CD4-positive, alpha-beta T cell treated with Interleukin-15 for 4 hours (primary cell): Measurements from ENCODE around the gene PTTG2.
"Not testable (repeated sequence)": the region's sequence is repeated elsewhere in the genome, so short reads cannot be mapped to it uniquely, and the experiment has no call there.

ENCODE experiments used
- DNase-seq: peaks from one replicate; pipeline ENCODE4 v3.0.0-alpha.2; 2020; ENCODE audit warnings: low spot score

PTTG2 gene

GRCh38 chr4:37956941-37957340 lies 3.3 kb upstream of the PTTG2 start:
- no peak for DNase-seq

GRCh38 chr4:37958932-37959331 lies 1.3 kb upstream of the PTTG2 start:
- no peak for DNase-seq

DNA sequence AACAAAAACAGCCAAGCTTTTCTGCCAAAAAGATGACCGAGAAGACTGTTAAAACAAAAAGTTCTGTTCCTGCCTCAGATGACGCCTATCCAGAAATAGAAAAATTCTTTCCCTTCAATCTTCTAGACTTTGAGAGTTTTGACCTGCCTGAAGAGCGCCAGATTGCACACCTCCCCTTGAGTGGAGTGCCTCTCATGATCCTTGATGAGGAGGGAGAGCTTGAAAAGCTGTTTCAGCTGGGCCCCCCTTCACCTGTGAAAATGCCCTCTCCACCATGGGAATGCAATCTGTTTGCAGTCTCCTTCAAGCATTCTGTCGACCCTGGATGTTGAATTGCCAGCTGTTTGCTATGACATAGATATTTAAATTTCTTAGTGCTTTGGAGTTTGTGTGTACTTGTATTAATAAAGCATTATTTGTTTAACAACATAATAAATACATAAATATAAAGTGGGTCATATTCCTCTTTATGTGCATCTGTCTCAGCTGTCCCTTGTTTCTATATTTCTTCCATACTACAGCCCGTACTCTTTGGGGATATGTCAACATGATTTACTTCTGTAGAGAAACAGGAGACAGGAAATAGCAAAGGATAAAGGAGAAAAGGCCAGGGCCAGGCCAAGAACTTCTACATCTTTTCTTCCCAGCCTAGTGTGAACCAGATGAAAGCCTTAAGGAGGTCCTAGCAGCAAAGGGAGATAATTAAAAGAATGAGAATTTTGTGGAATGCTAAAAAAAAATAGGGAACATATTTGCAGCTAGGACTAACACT lies 667 bp downstream of the PTTG2 start:
- DNase-seq: no peak

GRCh38 chr4:37964734-37965457 lies 4.7 kb downstream of the PTTG2 start:
- no peak for DNase-seq

DNA sequence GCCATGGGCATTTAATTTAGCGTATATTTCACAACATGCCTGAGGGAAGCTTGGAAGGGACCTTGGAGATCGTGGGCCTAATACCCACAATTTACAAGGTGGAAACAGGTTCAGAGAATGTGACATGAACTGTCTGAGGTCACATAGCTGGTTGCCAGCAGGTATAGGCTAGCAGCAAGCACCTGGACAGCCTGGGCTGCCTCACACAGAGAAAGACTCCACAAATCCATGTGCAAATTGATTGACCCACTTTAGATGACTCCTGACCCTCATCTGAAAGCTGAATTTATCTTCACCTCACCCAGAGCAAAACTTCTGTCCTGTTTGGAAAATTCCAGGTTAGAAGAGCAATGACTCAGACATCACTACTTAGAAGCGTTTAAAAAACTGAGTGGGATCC lies 5.8 kb downstream of the PTTG2 start:
- no peak for DNase-seq

GRCh38 chr4:37967736-37968135 lies 7.5 kb downstream of the PTTG2 start:
- DNase-seq: no peak

DNA sequence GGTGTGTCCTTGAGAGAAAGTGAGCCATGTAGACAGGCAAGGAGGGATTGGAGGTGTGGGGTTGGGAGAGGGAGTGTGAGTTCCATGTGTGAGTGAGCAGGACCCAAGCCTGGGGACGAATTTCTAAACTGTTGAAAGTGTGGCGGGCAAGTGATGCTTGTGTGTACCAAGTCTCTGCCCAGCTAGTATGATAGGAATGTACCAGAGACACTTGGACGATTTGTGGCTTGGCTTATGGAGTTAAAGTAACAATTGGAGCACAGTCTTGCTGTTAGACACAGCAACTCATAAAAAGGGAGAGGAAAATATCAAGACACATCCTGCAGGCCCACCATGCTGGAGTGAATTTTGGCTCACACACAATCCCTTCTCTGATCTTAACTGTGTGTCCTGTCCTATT lies 8.5 kb downstream of the PTTG2 start:
- no peak for DNase-seq

- peak; percentile 63 for DNase-seq
Observed at GRCh38 chr4:37970702-37971101, 10.5 kb downstream of the PTTG2 start.

GRCh38 chr4:37971202-37971601 lies 11.0 kb downstream of the PTTG2 start:
- no peak for DNase-seq

GRCh38 chr4:37973441-37973840 lies 13.2 kb downstream of the PTTG2 start:
- DNase-seq: no peak

- not testable (repeated sequence) for DNase-seq
Observed at GRCh38 chr4:37975321-37975822, 15.2 kb downstream of the PTTG2 start.

DNA sequence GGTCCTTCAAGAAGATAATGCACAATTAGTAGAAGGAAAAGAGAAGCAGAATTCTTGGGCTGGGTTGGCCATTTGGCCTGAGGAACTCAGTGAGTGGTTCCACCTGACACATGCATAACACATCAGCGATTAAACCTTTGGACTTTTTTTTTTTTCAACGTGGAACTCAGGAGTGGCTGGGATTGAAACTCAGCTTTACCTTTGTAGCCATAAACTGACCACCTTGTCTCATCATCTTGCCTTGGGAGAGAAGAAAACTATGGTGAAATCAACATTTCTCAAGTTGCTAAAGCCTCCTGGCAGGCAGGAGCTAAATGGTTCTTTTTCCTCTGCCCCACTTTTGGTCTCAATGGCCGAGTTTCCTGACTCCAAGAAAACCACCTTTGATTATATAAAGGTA lies 16.3 kb downstream of the PTTG2 start:
- DNase-seq: no peak

- DNase-seq: peak; percentile 80
Observed at GRCh38 chr4:37976991-37977470, 16.8 kb downstream of the PTTG2 start.

DNA sequence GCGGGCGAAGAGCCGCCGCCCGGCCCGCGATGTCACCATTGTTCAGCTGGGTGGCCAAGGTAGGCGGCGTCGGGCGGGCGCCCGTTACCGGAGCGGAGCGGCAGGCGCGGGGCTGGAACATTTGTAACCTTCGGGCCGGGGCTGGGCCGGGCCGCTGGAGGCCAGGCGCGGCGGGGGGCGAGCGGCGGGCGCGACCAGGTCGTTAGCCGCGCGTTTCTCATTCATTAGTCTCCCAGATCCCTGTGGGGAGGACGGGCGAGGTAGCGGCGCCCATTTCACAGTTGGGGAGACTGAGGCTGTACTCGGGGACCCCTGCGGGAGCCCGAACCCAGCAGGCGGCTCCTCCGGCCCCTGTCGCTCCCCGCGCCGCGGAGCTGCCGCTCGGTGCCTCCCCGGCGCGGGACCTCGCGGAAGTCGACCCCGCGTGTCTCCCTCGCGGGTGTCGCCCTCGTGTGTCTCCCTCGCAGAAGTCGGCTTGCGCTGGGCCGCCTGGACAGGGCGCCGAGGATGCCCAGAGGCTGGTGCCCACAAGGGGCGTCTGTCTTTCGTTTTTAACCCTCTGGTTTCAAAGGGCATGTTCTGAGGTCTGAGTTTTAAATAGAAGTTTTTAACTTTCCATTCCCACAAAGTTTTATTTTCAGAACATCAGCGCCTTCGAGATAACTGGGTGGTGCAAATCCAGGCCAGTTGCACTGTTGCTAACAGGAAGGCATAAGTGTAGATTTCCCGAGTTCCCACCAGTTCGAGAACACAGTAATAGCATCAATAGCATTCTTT lies 17.5 kb downstream of the PTTG2 start:
- peak; percentile 73 for DNase-seq

DNA sequence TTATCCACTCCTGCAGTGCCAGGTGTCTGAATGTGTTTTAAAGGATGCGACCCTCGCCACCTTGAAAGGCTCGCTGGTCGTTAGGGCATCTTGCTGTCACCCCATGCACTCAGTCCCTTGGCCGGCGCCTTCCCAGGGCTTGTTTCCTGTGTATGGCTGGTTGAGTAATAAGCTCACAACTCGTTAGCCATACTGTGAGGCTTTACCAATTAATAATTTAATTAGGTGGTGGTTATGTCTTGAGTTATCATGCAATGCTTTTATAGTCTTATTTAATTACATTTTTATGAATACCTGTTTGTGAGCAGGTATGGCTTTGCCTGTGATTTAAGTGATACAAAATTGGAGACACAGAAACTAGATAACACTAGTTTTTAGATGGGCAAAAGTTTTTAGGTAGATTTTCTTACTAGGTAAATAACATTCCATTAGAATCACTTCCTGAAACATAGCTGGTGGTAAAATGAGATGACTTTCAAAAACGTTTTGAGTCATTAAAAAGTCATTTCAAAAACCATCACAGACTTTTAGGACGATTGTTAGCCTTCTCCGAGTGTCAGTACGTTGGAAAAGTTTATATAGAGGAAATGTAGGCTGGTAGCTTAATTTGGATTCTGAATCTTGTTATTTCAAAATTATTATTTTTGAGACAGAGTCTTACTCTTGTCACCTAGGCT lies 18.2 kb downstream of the PTTG2 start:
- DNase-seq: no peak

DNA sequence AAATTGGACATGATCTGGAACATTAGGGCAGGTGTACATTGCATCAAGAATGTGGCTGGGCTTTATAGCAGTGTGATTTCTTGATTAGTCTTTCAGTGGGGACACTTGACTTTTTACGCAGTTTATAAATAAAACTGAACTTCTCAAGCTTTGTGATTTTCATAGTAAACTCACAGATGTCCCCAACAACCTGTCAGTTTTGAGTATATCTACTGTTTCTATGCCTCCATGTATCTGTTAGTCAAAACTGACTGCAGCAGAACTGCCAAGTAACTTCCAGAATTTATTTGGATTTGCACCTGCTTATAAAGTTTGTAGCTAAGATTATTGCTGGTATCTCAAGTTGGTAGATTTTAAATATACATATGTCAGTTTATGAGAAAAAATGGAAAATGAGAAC lies 20.0 kb downstream of the PTTG2 start:
- DNase-seq: no peak

DNA sequence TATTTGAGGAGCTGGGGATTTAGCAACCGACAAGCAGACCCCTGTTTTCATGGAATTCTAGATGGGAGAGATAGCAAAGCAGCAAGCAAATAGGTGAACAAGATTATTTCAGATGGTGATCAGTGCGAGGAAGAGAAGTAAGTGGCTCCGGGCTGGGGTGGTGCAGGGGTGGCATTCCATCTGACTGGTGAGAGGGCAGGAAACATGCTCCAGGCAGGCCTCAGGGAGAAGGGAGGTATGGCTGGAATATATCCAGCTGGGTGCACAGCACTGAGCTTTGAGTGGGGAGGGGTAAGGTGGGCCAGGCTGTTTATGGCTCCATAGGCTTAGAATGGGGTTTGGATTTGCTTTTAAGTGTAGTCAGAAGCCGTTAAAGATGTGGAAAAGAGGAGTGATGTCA lies 21.2 kb downstream of the PTTG2 start:
- DNase-seq: no peak

DNA sequence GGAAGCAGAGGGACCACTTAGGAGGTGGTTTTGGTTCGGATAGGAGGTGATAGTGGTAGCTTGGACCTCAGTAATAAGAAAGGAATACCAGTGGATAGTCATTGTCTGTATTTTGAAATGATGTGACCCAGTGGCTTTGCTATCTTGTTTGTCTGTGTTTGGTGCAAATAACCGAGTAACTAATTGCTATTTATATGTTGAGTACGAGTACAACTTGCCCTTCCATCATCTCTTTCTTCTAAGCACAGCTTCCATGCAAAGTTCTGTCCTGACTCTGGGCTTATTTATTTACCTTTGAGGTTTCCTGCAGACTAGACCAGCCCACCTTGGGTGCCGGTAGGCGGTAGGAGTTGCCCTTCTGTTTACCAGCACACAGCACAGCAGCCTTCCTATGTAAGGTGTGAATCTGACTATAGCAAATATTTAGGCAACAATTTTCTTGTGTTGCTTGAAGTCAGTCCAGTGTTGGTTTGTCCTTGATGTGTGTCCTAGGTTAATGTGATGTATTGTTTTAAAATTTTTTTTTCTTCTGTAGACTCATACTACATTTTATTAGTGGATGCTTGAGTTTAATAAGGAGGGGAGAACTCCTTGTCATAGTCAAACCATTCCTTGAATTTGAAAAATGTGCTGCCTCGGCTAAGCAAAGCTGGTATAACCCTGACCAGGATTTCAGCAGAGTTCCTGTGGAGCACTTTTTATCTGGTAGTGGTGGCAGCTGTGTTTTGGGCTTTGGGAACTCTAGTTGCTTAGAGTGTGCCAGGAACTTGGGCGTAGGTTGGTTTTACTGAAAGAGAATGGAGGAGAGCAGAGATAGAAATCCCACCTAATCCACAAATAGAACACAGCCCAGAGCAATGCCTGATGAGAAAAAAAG lies 21.9 kb downstream of the PTTG2 start:
- DNase-seq: no peak

GRCh38 chr4:37982736-37983135 lies 22.5 kb downstream of the PTTG2 start:
- no peak for DNase-seq

- no peak for DNase-seq
Observed at GRCh38 chr4:37983951-37984350, 23.8 kb downstream of the PTTG2 start.

- DNase-seq: no peak
Observed at GRCh38 chr4:37985730-37986275, 25.6 kb downstream of the PTTG2 start.
